GM18858 (cell line): Measurements from ENCODE around the gene SMAD6.

Experiments used
- ATAC-seq: cut with Tn5 transposase; IDR thresholded peaks from one replicate; pipeline ENCODE4 v1.9.1; 2021; ENCODE audit not compliant: unreplicated experiment

SMAD6 gene

GRCh38 chr15:66739287-66739686 is 37.3 kb downstream of the SMAD6 start:
- ATAC-seq: no peak

GRCh38 chr15:66740802-66741201 is 38.8 kb downstream of the SMAD6 start:
- no peak for ATAC-seq

- no peak for ATAC-seq
Observed at GRCh38 chr15:66741646-66742045, 39.6 kb downstream of the SMAD6 start.

- ATAC-seq: no peak
Observed at GRCh38 chr15:66742286-66742685, 40.2 kb downstream of the SMAD6 start.

GRCh38 chr15:66743204-66743603 is 41.2 kb downstream of the SMAD6 start:
- ATAC-seq: no peak

- no peak for ATAC-seq
Observed at GRCh38 chr15:66743703-66744536, 41.9 kb downstream of the SMAD6 start.

GRCh38 chr15:66744610-66745279 is 42.7 kb downstream of the SMAD6 start:
- ATAC-seq: no peak

- no peak for ATAC-seq
Observed at GRCh38 chr15:66745530-66746230, 43.6 kb downstream of the SMAD6 start.

GRCh38 chr15:66746231-66746605 is 44.2 kb downstream of the SMAD6 start:
- no peak for ATAC-seq

- no peak for ATAC-seq
Observed at GRCh38 chr15:66747223-66747622, 45.2 kb downstream of the SMAD6 start.

- no peak for ATAC-seq
Observed at GRCh38 chr15:66747886-66748707, 46.1 kb downstream of the SMAD6 start.

GRCh38 chr15:66748708-66749035 is 46.6 kb downstream of the SMAD6 start:
- ATAC-seq: no peak

- ATAC-seq: no peak
Observed at GRCh38 chr15:66749841-66750575, 48.0 kb downstream of the SMAD6 start.

- no peak for ATAC-seq
Observed at GRCh38 chr15:66750609-66751008, 48.6 kb downstream of the SMAD6 start.

- ATAC-seq: no peak
Observed at GRCh38 chr15:66751579-66751978, 49.5 kb downstream of the SMAD6 start.

- ATAC-seq: no peak
Observed at GRCh38 chr15:66752078-66752477, 50.0 kb downstream of the SMAD6 start.

GRCh38 chr15:66753687-66754377 is 51.8 kb downstream of the SMAD6 start:
- ATAC-seq: no peak

GRCh38 chr15:66754789-66755188 is 52.8 kb downstream of the SMAD6 start:
- no peak for ATAC-seq

- ATAC-seq: no peak
Observed at GRCh38 chr15:66755298-66756068, 53.4 kb downstream of the SMAD6 start.
